ENCODE data around the gene MB21D2.

- TF ChIP-seq POLR2A (IDR thresholded peaks at IDR 0.05) = no peak
- TF ChIP-seq, protein P1, sequence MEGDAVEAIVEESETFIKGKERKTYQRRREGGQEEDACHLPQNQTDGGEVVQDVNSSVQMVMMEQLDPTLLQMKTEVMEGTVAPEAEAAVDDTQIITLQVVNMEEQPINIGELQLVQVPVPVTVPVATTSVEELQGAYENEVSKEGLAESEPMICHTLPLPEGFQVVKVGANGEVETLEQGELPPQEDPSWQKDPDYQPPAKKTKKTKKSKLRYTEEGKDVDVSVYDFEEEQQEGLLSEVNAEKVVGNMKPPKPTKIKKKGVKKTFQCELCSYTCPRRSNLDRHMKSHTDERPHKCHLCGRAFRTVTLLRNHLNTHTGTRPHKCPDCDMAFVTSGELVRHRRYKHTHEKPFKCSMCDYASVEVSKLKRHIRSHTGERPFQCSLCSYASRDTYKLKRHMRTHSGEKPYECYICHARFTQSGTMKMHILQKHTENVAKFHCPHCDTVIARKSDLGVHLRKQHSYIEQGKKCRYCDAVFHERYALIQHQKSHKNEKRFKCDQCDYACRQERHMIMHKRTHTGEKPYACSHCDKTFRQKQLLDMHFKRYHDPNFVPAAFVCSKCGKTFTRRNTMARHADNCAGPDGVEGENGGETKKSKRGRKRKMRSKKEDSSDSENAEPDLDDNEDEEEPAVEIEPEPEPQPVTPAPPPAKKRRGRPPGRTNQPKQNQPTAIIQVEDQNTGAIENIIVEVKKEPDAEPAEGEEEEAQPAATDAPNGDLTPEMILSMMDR (IDR thresholded peaks at IDR 0.05 in 8 of 11, conservative IDR thresholded peaks at IDR 0.05 in 3 of 11) = no peak
Measured at GRCh38 chr3:192892981-192893700, 24.5 kb downstream of the MB21D2 start.
